Stimulated activated CD4-positive, alpha-beta T cell treated with anti-CD3 and anti-CD28 coated beads, Interleukin-4, amount 100 ng/mL, for 1 hour (primary cell): ENCODE data around the gene DCTD.

Source experiments
- DNase-seq: peaks from one replicate; pipeline ENCODE4 v3.0.0-alpha.2; 2020

Gene DCTD

GRCh38 chr4:182890202-182890601 is 27.0 kb downstream of the DCTD start:
- DNase-seq: no peak

GRCh38 chr4:182888891-182889290 is 28.3 kb downstream of the DCTD start:
- no peak for DNase-seq

GRCh38 chr4:182886768-182887167 is 30.4 kb downstream of the DCTD start:
- DNase-seq: no peak

- DNase-seq: no peak
Observed at GRCh38 chr4:182886205-182886604, 31.0 kb downstream of the DCTD start.

- DNase-seq: no peak
Observed at GRCh38 chr4:182885738-182886077, 31.5 kb downstream of the DCTD start.

GRCh38 chr4:182885022-182885737 is 32.0 kb downstream of the DCTD start:
- no peak for DNase-seq

GRCh38 chr4:182884040-182884439 is 33.1 kb downstream of the DCTD start:
- DNase-seq: no peak

- no peak for DNase-seq
Observed at GRCh38 chr4:182883351-182883750, 33.8 kb downstream of the DCTD start.

GRCh38 chr4:182881914-182882313 is 35.3 kb downstream of the DCTD start:
- DNase-seq: no peak

- DNase-seq: no peak
Observed at GRCh38 chr4:182880387-182881356, 36.5 kb downstream of the DCTD start.

GRCh38 chr4:182879913-182880312 is 37.3 kb downstream of the DCTD start:
- DNase-seq: no peak

- no peak for DNase-seq
Observed at GRCh38 chr4:182878633-182879495, 38.3 kb downstream of the DCTD start.

- DNase-seq: no peak
Observed at GRCh38 chr4:182877326-182877883, 39.8 kb downstream of the DCTD start.

- no peak for DNase-seq
Observed at GRCh38 chr4:182876427-182876826, 40.8 kb downstream of the DCTD start.

- no peak for DNase-seq
Observed at GRCh38 chr4:182875453-182876405, 41.5 kb downstream of the DCTD start.

- no peak for DNase-seq
Observed at GRCh38 chr4:182874797-182875345, 42.3 kb downstream of the DCTD start.

GRCh38 chr4:182874304-182874751 is 42.9 kb downstream of the DCTD start:
- DNase-seq: no peak

GRCh38 chr4:182873726-182874125 is 43.5 kb downstream of the DCTD start:
- DNase-seq: no peak

- DNase-seq: no peak
Observed at GRCh38 chr4:182873289-182873688, 43.9 kb downstream of the DCTD start.

- no peak for DNase-seq
Observed at GRCh38 chr4:182872886-182873285, 44.3 kb downstream of the DCTD start.

- no peak for DNase-seq
Observed at GRCh38 chr4:182871616-182872015, 45.6 kb downstream of the DCTD start.
